ENCODE measurements around the gene C5orf34.
"Not testable (repeated sequence)": the region's sequence is repeated elsewhere in the genome, so short reads cannot be mapped to it uniquely, and the experiment has no call there.

C5orf34 gene

GRCh38 chr5:43514816-43515677 is at the start of gene C5orf34:
Gene C5orf34, minus strand, starts transcription at chr5:43515148. Its CDS starts 5,809 bp downstream, at chr5:43509339.
- peak; percentile 95 for DNase-seq

GRCh38 chr5:43564289-43564850 is 49.4 kb upstream of the C5orf34 start:
- DNase-seq, result no peak

- no peak for DNase-seq
These were observed 48.4 kb upstream of the C5orf34 start for GRCh38 chr5:43563321-43563720.

DNA sequence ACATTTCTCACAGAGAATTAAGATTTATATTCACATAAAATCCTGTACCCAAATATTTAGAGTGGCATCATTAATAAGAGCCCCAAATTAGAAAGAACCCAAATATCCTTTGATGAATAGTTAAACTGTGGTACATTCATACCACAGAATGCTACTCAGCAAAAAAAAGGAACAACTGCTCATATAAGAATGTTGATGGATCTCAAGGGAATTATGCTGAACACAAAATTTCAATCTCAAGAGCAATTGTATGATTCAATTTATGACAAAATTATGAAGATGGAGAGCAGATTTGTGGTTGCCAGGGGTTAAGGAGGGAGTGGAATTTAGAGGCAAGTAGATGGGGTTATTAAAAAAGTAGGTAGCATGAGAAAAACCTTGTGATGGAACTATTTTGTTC is 46.4 kb upstream of the C5orf34 start:
- DNase-seq, result peak; percentile 56

DNA sequence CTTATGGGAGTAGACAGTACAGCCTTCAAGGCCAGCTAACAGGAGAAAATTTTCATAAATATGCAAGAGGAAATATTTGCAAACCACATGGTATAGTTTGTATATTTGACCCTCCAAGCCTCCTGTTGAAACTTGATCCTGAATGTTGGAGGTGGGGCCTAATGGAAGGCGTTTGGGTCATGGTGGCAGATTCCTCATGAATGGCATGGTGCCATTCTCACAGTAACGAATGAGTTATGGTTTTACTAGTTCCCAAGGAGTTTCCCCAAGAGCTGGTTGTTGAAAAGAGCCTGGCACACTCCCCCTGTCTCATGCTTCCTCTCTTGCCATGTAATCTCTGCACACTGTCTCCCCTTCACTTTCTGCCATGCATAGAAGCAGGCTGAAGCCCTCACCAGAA is 45.2 kb upstream of the C5orf34 start:
- peak; percentile 61 for DNase-seq

- DNase-seq, result peak; percentile 89
These were observed 42.1 kb upstream of the C5orf34 start, which contains the start of gene PAIP1 for GRCh38 chr5:43556857-43557542. Gene PAIP1, minus strand, starts transcription at chr5:43557077. Its CDS starts 231 bp downstream, at chr5:43556846.

- not testable (repeated sequence) for DNase-seq
These were observed 41.6 kb upstream of the C5orf34 start for GRCh38 chr5:43556607-43556856.

- peak; percentile 40 for DNase-seq
These were observed 41.1 kb upstream of the C5orf34 start for GRCh38 chr5:43555895-43556606.

DNA sequence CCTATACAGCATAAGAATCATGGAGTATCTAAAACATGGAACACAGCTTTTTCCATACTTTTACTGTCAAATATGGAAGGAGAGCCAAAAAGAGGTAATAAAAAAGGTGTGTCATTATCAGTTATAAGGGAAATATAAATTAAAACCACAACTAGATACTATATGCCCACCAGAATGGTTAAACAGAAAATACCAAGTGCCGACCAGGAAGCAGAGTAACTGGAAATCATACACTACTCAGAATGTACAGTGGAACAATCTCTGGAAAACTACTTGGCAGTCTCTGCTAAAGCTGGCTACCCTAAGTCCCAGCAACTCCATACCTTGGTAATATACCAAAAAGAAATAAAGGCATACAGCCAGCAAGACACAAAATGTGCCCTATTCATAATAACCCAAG is 39.5 kb upstream of the C5orf34 start:
- DNase-seq, result no peak

GRCh38 chr5:43553381-43553780 is 38.4 kb upstream of the C5orf34 start:
- DNase-seq, result peak; percentile 5

- no peak for DNase-seq
These were observed 36.8 kb upstream of the C5orf34 start for GRCh38 chr5:43551731-43552130.

DNA sequence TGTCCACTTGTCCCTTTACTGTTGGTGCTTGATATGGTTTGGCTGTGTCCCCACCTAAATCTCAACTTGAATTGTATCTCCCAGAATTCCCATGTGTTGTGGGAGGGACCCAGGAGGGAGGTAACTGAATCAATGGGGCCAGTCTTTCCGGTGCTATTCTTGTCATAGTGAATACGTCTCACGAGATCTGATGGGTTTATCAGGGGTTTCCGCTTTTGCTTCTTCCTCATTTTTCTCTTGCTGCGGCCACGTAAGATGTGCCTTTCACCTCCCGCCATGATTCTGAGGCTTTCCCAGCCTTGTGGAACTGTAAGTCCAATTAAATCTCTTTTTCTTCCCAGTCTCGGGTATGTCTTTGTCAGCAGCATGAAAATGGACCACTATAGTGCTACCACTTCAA is 34.3 kb upstream of the C5orf34 start:
- DNase-seq, result not testable (repeated sequence)

DNA sequence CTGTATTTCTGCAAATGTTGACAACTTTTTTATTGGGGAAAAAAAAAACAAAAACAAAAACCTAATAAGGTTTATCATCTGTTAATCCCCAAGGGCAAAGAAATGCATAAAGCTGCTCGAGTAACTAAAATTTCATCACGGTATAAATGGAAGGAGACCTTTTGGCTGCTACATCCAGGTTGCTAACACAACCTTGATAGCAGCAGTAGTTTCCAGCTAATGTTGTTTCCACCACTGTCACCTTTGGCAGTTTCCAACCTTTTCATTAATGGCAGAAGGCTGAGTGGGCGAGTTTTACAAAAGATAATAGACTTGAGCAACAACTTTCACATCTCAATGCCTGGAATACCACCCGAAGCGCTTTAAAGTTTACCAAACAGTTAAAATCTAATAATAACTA is 33.4 kb upstream of the C5orf34 start:
- no peak for DNase-seq

- DNase-seq, result no peak
These were observed 32.6 kb upstream of the C5orf34 start for GRCh38 chr5:43547532-43547931.

GRCh38 chr5:43543434-43543833 is 28.5 kb upstream of the C5orf34 start:
- no peak for DNase-seq

GRCh38 chr5:43540746-43541145 is 25.8 kb upstream of the C5orf34 start:
- DNase-seq, result no peak

- no peak for DNase-seq
These were observed 22.0 kb upstream of the C5orf34 start for GRCh38 chr5:43536972-43537371.

- DNase-seq, result no peak
These were observed 18.7 kb upstream of the C5orf34 start for GRCh38 chr5:43533646-43534045.

DNA sequence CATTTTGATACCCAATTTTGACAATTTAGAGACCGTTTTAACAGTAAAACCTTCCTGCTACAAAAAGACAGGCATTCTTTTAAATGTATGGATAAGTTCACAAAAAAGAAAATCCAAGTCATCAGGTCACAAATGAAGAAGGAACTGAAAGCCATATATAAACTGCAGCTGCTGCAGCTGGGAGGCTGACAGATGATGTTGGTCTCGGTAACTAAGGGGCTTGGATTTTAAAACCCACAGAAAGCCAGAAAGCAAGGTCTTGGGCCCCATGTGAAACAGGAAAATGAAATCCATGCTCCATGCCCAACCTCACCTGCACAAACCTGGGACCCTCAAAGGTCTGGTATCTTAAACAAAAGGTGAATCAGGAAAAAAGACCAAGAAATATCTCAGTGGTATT is 15.7 kb upstream of the C5orf34 start:
- DNase-seq, result no peak

- peak; percentile 4 for DNase-seq
These were observed 8.7 kb upstream of the C5orf34 start for GRCh38 chr5:43523662-43524072.

DNA sequence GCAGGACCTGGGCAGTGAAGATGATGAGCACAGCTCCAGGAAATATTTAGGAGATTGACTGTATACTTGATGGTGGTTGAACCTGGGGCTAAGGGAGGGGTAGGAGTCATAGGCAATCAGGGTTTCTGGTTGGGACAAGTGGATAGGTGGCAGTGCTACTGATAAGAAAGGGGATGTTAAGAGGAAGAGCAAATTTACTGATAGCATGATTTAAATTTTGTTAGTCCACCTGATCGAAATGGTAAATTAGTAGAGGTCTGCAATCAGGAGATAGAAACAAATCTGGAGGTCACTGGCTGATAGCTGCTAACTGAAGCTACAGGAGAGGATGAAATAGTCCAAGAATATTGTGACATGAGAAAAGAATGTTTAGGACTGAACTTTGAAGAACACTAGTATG is 5.7 kb upstream of the C5orf34 start:
- DNase-seq, result no peak

GRCh38 chr5:43515678-43516048 is 715 bp upstream of the C5orf34 start:
- DNase-seq, result no peak

- DNase-seq, result peak; percentile 69
These were observed 505 bp downstream of the C5orf34 start for GRCh38 chr5:43514471-43514815.

GRCh38 chr5:43514025-43514424 is 923 bp downstream of the C5orf34 start:
- no peak for DNase-seq
